ENCODE data around the gene TBC1D22A.

Gene TBC1D22A

DNA sequence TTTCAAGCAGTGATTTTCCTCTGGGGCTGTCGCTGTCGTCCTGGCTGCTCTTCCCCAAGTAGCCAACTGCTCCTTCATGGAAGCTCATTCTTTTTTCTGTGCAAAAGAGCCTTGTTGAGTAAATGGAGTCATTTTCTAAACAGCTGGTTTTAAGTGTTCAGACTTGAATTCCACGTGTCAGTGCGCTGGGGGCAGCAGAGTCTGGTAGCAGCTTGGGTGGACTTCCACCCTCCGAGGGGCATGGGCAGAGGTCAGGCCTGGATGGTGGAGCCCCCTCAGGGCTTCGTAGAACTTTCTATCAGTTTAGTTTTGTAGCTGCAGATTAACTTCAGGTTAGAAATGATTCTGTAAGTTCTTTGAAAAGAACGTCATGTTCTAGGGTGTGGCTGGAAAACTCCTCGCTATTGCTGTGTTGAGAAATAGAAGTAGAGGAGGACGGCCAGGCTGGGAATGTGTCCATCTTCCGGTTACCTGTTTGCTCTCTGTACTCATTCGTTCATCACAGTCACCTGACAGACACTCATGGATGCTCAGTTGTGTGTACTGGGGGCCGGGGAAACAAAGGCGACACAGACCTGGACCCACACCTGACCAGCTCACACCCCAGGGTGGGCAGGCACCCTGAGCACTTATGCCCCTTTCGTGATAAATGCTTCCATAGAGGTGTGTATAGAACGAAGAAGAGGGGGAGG is 270.7 kb downstream of the TBC1D22A start:
- DNase-seq (ENCODE audit: low spot score), result no peak

DNA sequence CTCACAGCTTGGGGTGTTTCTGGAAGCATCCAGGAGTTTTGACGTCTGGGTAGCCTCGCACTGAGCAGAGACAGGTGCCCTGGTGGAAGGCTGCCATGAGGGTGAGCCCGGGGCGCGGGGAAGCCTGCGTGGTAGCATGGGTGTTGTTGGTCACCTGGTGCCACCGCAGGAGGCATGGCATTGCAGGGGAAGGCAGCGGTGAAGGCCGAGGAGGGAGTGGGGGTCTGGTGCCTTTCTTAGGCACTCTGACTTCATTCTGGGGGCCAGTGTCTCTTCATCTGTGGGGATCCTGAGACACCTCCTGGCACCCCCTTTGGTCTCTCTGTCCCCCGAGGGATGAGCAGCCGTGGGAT is 271.2 kb downstream of the TBC1D22A start:
- no peak for DNase-seq (ENCODE audit: low spot score)

DNA sequence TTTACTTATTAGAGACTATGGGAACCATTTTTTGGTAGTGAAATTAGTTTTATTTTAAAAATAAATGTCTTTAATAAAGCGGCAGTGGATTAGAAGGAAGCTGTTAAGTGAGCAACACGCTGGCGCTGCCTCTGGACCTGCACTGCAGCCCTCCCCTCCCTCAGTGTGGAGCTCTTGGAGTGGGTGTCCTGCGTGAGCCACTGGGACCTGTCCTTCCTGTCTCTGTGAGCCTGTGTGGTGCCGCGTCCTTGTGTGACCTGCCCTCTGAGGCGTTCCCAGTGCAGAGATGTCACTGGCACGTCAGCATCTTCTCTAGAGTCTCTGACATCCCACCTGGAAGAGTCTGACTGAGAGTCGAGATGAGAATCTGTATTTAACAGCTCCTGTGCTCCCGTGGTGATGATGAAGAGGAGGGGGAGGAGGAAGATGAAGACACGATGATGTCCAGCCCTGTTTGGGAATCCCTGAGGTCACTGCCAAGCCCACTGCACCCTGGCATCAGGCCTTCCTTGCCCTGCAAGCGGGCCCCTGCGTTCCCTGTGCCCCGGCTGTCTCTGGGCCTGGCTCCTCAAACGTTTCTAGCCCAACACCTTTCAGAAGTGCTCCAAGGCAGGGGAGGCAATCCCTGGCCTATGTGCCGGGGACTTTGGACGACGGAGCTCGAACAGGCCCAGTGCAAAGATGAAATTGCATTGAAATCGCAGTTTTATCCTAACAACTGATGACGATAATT is 271.8 kb downstream of the TBC1D22A start:
- no peak for DNase-seq (ENCODE audit: low spot score)

DNA sequence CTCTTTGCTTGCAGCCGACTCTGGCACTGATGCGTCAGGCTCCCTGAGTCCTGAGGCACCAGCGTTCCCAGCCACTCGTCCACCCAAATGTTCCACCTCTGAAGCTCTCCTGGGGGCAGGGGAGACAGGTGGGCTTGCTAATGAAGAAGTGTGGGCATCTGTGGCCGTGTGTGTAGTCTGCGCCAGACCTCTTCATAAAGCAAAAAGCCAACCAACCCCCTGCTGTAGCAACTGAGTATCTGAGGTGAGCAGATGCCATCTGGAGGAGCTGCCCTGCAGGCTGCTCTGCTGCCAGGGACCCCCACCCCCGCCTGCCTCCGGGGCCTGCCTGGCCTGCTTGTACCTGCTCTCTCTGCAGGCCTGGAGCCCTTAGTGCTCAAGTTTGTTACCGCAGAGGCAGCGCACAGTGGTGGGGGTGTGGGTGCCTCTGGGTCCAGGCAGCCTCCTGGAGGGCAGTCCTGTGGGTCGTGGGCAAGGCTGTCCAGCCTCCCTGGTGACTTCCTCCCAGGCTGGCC is 272.5 kb downstream of the TBC1D22A start:
- DNase-seq (ENCODE audit: low spot score), result no peak

DNA sequence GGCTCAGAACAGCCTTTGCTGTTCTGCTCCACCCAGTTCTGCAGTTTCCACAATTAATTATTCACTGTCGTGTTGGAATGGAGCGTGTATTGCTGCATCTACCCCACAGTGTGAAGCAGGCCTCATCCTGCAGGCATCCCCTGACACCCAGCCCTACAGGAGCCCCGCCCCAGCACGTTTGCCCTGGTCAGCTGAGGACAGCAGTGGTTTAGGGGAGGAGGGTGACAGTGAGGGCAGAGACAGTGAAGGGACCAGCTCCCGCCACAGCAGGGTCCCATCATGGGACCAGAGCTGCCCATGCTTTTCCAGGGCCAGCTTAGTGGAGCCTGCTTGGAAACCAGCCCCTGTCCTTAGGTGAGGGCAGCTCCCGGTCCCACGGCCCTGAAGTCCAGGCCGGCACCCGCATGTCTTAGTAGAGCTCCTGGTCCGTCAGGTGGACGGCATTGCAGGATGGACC is 273.0 kb downstream of the TBC1D22A start:
- no peak for DNase-seq (ENCODE audit: low spot score)

DNA sequence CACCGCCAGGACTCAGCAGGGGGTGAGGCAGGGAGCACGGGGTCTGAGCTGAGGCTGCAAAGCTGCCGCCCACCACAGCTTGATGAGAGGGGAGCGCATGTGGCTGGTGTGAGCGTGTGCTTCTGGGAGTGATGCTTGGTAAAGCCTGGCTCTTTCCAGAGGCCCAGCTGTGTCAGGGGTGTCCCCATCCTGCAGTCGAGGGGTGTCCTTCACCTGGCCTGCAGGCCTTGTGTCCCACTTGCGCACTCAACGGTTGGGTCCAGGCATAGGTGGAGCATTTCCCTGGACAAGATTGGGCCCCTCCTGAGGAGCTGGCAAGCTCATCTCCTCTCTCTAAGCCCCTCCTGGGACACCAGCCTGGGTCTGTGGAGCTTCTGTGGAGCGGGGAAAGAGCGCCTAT is 273.9 kb downstream of the TBC1D22A start:
- no peak for DNase-seq (ENCODE audit: low spot score)

DNA sequence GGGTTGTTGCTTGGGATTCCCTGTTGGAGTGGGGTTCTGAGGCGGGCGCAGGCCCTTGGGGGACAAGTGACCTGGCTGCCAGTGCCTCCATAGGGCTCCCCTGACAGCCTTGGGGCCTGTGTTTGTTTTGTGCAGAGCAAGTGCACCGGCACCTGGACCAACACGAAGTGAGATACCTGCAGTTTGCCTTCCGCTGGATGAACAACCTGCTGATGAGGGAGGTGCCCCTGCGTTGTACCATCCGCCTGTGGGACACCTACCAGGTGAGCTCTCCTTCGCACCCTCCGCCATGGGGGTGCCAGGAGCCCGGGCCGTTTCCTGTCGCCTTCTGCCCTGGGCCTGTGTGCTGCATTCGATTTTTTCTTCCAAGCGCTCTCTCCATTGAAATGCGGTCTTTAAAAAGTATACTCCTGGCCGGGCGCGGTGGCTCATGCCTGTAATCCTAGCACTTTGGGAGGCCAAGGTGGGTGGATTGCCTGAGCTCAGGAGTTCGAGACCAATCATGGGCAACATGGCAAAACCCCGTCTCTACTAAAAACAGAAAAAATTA is 274.6 kb downstream of the TBC1D22A start:
- DNase-seq (ENCODE audit: low spot score), result no peak

DNA sequence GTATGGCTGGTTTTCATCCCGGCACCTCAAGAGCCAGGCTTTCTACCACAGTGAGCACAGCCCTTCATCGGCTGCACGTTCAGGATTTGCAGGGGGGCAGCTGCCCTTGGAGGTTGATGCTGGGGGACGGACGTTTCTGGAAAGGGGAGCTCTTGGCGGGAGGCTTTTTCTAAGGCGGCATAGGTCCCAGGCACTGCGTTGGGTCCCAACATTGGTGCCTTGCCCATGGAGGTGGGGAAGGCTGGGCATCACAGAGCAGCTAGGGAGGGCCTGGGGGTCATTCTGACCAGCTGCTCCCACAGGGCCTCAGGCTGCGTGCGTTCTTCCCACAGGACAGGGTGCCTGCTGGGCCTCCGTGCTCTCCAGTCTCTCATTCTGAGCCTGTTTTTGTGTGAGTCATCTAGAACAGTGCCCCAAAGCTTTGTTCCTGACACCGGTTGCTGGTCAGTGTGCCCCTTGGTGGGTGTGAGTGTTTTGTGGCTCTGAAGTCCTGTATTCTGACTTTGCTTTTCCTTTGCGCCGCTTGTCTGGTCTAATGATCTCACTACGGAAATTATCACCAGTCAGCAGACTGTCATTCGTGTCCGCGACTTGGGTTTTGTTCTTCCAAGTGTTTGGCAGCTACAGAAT is 275.9 kb downstream of the TBC1D22A start:
- DNase-seq (ENCODE audit: low spot score), result no peak

DNA sequence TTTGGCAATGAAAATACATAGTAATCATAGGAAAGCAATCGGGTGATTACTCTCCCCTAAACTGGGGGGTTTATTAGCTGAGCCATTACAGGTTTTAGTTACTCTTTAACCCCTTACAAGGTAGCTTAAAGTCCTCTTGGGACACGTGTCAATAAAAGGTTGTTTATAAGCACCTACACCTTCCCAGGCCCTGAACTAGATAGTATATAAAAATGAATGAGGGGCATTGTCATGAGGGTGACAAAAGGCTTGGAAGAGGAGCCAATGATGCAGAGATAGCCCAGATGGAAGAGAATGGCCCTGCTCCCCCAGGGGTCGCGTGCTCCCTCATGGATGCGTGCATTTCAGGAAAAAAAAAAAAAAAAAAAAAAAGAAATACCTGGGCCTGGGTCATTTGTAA is 276.9 kb downstream of the TBC1D22A start:
- DNase-seq (ENCODE audit: low spot score), result no peak

DNA sequence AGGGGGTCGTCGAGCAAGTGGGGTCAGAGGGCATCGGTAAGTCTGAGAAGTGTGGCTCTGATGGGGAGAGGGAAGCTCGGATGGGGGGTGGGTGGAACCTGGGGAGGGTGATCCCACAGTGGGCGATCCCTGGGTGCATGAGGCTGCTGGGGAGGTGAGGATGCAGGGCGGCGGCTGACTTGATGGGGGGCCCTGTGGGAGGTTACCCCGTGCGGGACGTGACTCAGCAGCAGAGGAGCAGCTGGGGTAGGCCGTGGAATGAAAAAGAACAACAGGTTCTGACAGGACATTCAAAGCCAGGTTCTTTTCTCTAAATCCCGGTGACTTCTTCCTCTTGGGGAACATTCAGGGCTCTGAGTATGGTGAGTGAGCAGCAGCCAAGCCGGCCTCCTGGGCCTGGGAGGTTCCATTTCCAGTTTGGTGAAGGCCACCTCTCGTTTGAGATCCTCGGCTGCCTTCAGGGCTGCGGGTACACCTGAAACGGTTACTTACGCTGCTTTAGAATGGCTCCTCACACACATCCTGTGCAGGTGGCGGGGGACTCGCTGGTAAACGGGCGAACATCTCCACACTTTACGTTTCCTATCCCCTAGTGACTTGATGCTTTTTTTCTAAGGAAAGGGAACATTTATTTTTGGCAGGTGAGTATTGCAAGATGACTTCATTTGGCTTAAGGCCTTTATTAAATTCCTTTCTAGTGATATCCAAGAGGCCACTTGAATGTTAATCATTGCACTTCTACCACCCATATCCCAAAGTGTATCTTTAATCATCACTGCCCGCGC is 278.2 kb downstream of the TBC1D22A start:
- DNase-seq (ENCODE audit: low spot score), result no peak

DNA sequence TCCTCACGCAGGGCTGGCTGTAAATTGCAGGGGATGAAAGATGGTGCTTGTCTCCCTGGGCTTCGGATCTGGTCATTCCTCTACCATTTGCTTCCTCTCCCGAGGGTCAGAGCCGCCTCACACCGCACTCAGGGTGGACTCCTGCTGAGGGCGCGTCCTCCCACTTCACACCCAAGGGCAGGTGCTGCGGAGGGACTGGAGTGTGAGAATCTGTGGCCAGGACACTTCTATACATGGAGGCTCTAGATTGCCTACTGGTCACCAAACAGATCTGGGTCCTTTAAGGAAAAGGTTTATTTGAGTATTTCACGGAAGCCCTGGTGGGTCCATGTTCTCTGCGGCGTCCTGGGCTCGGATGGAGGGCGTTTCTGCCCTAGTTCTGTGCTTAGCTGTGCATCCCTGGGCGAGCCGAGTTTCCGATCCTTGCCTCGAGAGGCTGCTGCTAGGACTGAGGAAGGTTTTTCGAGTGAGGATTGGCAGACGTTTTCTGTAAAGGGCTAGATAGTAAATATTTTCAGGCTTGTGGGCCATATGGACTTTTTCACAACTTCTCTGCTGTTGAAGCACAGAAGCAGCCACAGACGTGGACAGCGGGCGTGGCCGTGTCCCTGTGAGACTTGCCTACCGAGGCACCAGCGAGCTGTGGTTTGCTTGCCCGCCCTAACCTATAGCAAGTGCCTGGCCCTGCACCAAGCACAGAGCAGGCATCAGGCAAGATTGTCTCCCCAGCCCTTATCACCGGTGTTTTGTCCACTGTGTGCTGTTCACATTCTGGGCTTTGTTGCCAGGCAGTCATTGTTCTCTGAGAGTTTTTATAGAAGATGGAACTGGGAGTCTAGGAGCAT is 279.0 kb downstream of the TBC1D22A start:
- no peak for DNase-seq (ENCODE audit: low spot score)

DNA sequence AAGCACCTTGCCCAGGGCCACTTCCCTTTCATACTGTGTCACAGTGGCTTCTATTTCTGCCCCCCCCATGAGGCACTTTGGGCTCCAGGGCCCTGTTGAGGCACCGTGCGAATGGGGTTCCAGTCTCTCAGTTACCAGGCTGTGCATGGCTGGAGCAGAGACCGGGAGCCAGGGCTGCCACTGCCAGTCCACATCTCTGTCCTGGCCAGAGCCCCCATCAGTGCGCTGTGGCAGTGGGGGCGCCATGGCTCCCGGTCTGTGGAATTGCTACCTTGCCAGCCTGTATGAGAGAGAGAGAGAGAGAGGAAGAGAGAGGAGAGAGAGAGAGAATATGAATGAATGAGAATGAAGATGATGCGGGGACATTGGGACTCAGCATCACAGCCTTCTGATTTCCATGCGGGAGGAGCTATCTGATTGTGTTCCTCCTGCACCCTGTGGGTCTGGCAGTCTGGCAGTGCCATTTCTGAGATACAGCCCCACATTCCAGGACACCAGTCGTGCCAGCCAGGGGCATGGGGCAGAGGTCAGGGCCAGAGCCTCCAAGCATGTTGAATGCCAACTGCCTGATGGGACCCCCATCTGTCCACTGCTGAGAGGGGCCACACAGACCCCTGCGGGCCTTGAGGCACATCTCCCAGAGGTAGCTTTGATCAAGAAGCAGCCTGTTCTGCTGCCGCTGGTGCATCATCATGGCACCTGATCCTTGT is 279.8 kb downstream of the TBC1D22A start:
- no peak for DNase-seq (ENCODE audit: low spot score)

DNA sequence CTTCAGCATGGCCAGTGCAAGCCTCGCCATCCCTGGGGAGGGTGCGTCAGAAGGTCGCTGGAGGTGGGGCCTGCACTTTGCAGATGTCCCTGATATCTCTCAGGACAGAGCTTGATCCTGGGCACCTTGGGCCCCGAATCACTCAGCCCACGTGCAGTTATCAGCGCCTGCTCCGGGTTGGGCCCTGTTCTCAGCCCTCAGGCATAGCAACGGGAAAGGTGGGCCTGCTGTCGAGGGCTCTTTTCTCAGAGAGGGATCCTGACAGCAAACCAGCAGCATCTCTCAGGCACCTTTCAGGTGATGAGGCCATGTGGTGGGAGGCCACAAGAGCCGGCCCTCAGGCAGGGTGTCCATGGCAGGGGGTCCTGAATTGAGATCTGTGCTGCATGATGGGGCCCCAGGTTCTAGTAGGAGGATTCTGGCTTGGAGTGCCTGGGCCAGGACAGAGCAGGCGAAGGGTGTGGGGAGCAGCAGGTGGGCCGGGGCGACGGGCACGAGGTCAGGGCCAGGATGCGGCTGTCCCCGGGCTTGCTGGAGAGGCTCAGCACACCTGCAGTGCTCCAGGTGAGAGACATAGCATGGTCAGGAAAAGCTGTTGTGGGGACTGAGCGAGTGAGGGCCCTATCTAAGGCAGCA is 280.5 kb downstream of the TBC1D22A start:
- no peak for DNase-seq (ENCODE audit: low spot score)

DNA sequence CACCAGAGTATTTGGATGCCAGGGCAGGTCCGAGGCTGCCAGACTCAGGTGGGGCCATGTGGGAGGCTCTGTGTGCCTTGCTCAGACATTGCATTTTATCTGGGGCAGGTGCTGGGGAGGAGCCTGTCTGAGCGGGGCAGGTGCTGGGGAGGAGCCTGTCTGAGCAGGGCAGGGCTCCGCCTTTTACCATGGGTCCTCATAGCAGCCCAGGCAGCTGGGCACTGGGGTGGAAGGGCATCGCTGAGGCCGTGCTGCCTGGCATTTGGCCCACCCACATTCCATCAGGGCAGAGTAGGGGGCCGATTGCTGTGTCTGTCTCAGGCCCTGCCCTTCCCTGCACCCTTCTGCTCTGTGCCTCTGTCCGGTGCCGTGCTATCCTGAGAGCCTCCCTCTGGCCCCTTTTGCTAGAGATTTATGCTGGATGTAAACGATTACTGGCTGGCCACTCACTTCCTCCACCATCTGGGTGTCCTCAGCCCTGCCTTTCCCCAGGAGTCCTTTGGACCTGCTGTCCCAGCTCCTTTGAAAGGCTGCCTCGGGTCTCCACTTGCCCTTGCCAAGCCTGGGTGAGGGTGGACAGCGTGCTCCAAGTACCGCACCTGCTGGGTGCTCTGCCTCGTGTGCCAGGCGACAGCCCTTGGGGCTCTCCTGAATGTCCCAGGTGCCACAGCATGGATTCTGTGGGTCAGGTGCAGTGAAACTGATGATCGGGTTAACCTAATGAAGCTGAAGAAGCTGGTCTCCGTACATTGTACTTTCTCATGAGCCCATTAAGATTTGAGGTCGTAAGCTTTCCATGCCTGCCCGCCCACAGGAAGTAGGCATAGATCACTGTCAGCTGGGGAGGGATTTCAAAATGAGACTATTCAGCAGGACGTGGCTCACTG is 281.6 kb downstream of the TBC1D22A start:
- DNase-seq (ENCODE audit: low spot score), result no peak

DNA sequence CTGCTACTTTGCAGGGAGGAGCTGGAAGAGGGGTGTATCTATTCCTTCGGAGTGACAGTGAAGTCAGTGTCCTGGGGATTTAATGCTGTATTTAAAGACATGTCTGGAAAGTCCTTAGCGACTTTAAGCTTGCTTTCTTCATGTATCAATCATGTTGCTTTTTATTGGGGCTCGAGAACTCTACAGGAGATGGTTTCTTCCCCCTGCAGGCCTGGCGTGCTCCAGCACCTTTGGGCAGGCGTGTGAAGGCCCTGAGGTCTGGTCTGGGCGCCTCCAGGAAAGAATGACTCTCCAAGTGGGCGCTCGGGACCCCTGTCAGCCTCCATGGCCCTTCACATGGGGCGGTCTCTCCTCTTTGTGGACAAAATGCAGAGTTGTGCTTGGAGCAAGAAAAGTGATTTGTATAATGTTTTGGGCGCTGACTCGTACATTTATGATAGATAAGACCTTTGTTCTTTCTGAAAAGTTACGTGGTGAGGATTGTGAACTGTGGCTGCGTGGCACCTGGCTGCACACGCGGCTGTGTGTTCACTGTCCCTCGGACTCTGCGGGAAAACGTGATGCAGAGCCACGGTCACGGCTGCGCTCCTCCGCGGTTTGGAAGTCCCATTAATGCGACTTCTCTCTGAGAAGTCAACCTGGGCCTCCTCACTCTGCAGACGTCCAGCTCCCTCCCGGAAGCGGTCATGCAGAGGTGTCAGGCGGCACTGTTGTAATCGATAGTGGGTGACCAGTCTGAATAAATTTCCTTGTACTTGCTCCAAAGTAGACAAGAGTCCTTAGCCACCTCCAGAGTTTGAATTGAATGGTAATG is 282.5 kb downstream of the TBC1D22A start:
- no peak for DNase-seq (ENCODE audit: low spot score)

DNA sequence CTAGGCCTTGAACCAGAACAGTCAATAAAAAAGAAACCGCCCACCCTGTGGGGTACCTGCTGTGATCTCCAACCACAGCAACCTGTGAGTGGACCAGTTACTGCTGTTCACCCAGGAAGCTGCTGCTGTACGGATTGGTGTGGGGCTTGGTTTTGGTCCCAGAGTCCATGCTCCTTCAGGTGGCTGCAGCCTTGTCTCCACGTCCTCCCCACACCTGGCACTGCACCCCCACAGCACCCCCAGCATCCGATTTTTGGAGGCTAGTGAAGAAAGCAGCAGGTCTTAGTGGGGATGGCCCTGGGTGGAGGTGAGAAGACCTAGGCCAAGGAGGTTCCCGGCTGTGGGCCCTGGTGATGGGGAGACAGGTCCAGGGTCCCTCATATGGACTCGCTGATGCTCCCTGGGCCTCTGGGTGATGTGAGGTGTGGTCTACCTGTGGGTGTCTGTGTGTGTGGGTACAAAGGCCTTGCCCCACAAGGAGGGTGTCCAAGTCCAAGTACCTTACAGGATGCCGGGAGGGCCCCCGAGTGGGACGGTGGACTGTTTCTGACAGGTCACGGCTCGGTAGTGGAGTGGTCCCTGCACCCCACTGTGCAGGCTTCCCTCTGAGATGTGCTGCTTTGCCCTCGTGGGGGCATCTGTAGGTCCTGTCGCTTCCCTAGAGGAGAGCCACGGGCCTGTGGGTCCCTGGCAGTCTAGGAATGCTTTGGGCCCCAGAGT is 283.4 kb downstream of the TBC1D22A start:
- DNase-seq (ENCODE audit: low spot score), result no peak

DNA sequence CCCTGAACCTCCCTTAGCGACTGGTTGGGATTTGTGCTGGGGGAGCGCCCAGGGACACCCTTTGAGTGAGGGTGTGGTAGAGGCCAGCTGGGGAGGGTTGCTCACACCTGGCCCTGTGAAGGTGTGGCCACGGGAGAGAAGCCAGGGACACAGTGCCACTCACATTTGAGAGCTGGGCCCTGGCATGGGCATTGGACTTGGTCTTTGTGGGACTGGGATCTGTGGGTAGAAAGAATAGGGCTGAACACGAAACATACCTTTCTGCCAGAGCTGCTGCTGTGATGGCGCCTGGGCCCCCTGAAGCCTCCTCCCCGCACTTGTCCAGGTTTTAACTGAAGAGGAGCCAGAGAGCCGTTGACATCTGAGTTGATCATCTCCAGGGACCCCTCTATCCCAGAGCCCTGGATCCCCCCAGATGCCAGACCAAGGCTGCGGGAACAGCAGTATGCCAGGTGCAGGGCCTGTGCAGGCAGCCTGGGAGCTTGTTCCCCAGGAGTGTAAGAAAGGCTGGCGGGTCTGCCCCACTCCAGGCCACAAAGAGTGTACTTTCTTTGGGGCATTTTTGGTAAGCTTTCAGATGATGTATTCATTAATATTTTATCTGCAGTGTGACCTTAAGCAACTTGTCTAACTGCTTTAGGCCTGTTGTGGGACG is 284.1 kb downstream of the TBC1D22A start:
- no peak for DNase-seq (ENCODE audit: low spot score)

Data from putamen (tissue), 1 donor.